Natural killer cell (primary cell): ENCODE data around the gene GABPA. TPM values are rescaled to one million over a fixed set of nuclear protein-coding genes. Genes with fewer than 3 reads are reported as not detected.
"Not testable (repeated sequence)": the region's sequence is repeated elsewhere in the genome, so short reads cannot be mapped to it uniquely, and the experiment has no call there.

ENCODE experiments used
- ATAC-seq, 3 donors: fragments of 150-1000 bp in 2 of 3; fragments of 200-7000 bp in 1 of 3; cut with Tn5 transposase; 1 replicate in 1 of 3; 2 replicates in 2 of 3; pipeline ENCODE4 v1.10.0; 2021; ENCODE audit warnings: mild to moderate bottlenecking in 2 of 3, moderate library complexity in 2 of 3
- DNase-seq, 2 donors: peaks; one replicate each; pipeline versions ENCODE4 v3.0.0 to v3.0.0-alpha.2; 2013 to 2021; ENCODE audit warnings: mixed read lengths in 1 of 2
- H3K27ac ChIP-seq: one replicate; pipeline ENCODE4 v1.5.1; 2013; ENCODE audit warnings: mild to moderate bottlenecking, low read length
- H3K27me3 ChIP-seq: one replicate; pipeline ENCODE4 v1.6.1; 2013; ENCODE audit warnings: low read length; ENCODE audit not compliant: control insufficient read depth, insufficient read depth
- H3K36me3 ChIP-seq: one replicate; pipeline ENCODE4 v1.6.1; 2013; ENCODE audit warnings: low read length; ENCODE audit not compliant: control insufficient read depth, insufficient read depth
- H3K4me1 ChIP-seq: one replicate; pipeline ENCODE4 v1.6.1; 2013; ENCODE audit warnings: low read length; ENCODE audit not compliant: control insufficient read depth, insufficient read depth
- H3K4me3 ChIP-seq: one replicate; pipeline ENCODE4 v1.5.1; 2013; ENCODE audit warnings: low read length
- H3K9me3 ChIP-seq: one replicate; pipeline ENCODE4 v1.6.1; 2013; ENCODE audit warnings: low read length; ENCODE audit not compliant: control insufficient read depth, insufficient read depth
- H3K27ac Mint-ChIP-seq, 2 donors: one replicate each; pipeline ENCODE4 v1.8.0; 2022; ENCODE audit warnings: mild to moderate bottlenecking in 2 of 2, mixed read lengths in 2 of 2, moderate library complexity in 1 of 2
- H3K27me3 Mint-ChIP-seq, 2 donors: one replicate each; pipeline ENCODE4 v1.8.0; 2022; ENCODE audit warnings: low read depth in 2 of 2, mixed read lengths in 2 of 2
- H3K36me3 Mint-ChIP-seq: one replicate; pipeline ENCODE4 v1.8.0; 2022; ENCODE audit warnings: mixed read lengths
- H3K4me1 Mint-ChIP-seq, 2 donors: one replicate each; pipeline ENCODE4 v1.8.0; 2022; ENCODE audit warnings: mixed read lengths in 2 of 2
- H3K4me3 Mint-ChIP-seq: one replicate; pipeline ENCODE4 v1.8.0; 2022; ENCODE audit warnings: mild to moderate bottlenecking, moderate library complexity, mixed read lengths
- H3K9me3 Mint-ChIP-seq, 2 donors: one replicate each; pipeline ENCODE4 v1.8.0; 2022; ENCODE audit warnings: mixed read lengths in 2 of 2
- WGBS: methylation state at CpG from one replicate; pipeline ENCODE4 v1.1.7; 2013; ENCODE audit warnings: missing lambda C conversion rate; ENCODE audit not compliant: insufficient coverage; 5-methylcytosine and 5-hydroxymethylcytosine counted together
- intact Hi-C: fragments of 100-400 bp; cut with micrococcal nuclease; formaldehyde crosslinking; loops from one replicate; pipeline ENCODE4 v1.14.2; 2022
- total RNA-seq, 4 donors: library from RNA; stranded (reverse); fragments of 120-200 nt in 1 of 4; gene quantifications; one replicate each; pipeline versions ENCODE4 v1.2.3 to v1.2.4, GENCODE V29; 2013 to 2022
- TF ChIP-seq, protein P1 (sequence below): fragments of 200-600 bp; IDR thresholded peaks from one replicate; pipeline ENCODE4 v1.8.0; 2022; ENCODE audit warnings: antibody characterized with exemption

Gene GABPA
- total RNA-seq, 3 donors from 2014 or later (not counting 1 experiment from before 2014, with no cell fraction given): 25.2 to 29.3 (median 27.7) TPM

DNA sequence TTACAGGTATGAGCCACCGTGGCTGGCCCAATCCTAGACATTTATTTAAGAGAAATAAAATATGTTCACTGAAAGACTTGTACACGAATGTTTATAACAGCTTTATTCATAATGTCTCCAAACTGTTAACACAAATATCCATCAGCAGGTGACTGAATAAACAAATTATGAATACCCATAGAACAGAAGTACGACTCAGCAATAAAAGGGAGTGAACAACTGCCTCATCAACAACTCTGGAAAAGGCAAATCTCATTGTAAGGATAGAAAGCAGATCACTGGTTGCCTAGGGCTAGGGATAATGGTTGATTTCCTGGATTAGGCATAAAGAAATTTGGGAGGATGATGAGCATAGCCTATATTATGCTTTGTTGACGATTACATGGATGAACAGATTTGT is 41.7 kb downstream of the GABPA start:
- H3K27ac Mint-ChIP-seq: no peak overlapping the region

GRCh38 chr21:25778126-25778875 is 43.5 kb downstream of the GABPA start:
- ATAC-seq, H3K27me3 ChIP-seq: not testable (repeated sequence)

More for the DNA sequence above, 41.7 kb downstream of the GABPA start:
- H3K4me1 ChIP-seq: no peaks in the 10 kb centered on the region
- Mint-ChIP-seq H3K4me1 (no peaks in the 10 kb centered on the region), H3K36me3 (no peaks in the 10 kb centered on the region), H3K9me3 (no peaks in the 10 kb centered on the region), H3K4me3 (no peak overlapping the region), H3K27me3 (no peaks in the 10 kb centered on the region)
- intact Hi-C loops: no loop called here
- WGBS: 92% methylated on average over 3 of the region's 4 CpGs
- no peak overlapping the region for H3K27ac ChIP-seq
- TF ChIP-seq, protein P1, sequence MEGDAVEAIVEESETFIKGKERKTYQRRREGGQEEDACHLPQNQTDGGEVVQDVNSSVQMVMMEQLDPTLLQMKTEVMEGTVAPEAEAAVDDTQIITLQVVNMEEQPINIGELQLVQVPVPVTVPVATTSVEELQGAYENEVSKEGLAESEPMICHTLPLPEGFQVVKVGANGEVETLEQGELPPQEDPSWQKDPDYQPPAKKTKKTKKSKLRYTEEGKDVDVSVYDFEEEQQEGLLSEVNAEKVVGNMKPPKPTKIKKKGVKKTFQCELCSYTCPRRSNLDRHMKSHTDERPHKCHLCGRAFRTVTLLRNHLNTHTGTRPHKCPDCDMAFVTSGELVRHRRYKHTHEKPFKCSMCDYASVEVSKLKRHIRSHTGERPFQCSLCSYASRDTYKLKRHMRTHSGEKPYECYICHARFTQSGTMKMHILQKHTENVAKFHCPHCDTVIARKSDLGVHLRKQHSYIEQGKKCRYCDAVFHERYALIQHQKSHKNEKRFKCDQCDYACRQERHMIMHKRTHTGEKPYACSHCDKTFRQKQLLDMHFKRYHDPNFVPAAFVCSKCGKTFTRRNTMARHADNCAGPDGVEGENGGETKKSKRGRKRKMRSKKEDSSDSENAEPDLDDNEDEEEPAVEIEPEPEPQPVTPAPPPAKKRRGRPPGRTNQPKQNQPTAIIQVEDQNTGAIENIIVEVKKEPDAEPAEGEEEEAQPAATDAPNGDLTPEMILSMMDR: no peak
- DNase-seq (no peak), ATAC-seq (no peak)
- no peaks in the 10 kb centered on the region for H3K9me3 ChIP-seq
- no peaks in the 10 kb centered on the region for H3K36me3 ChIP-seq
- H3K4me3 ChIP-seq: no peak overlapping the region
- no peaks in the 10 kb centered on the region for H3K27me3 ChIP-seq

GRCh38 chr21:25788677-25789076 is 53.9 kb downstream of the GABPA start:
- Mint-ChIP-seq H3K27me3 (peaks cover 9 to 16% of the 10 kb centered on the region in 2 donors), H3K27ac (no peak overlapping the region), H3K9me3 (no peaks in the 10 kb centered on the region), H3K36me3 (no peaks in the 10 kb centered on the region), H3K4me1 (peaks cover 11% of the 10 kb centered on the region in 2 donors), H3K4me3 (no peak overlapping the region)
- no peaks in the 10 kb centered on the region for H3K36me3 ChIP-seq
- no peak for DNase-seq
- H3K27me3 ChIP-seq: no peaks in the 10 kb centered on the region
- TF ChIP-seq, protein P1: no peak
- H3K4me3 ChIP-seq: no peak overlapping the region
- no peaks in the 10 kb centered on the region for H3K4me1 ChIP-seq
- 84% methylated on average over 6 of the region's 6 CpGs for WGBS
- intact Hi-C loops: no loop called here
- ATAC-seq: no peak
- no peak overlapping the region for H3K27ac ChIP-seq
- H3K9me3 ChIP-seq: no peaks in the 10 kb centered on the region

More at GRCh38 chr21:25778126-25778875, 43.5 kb downstream of the GABPA start:
- DNase-seq, H3K9me3 Mint-ChIP-seq, H3K36me3 Mint-ChIP-seq, H3K4me3 Mint-ChIP-seq, H3K27ac Mint-ChIP-seq, H3K27ac ChIP-seq, H3K4me3 ChIP-seq, H3K27me3 Mint-ChIP-seq, H3K36me3 ChIP-seq, H3K9me3 ChIP-seq, intact Hi-C loops, H3K4me1 Mint-ChIP-seq, H3K4me1 ChIP-seq: not testable (repeated sequence)
- 96% methylated on average over 52 of the region's 52 CpGs for WGBS

- Histone ChIP-seq H3K27me3 (no peaks in the 10 kb centered on the region), H3K36me3 (no peaks in the 10 kb centered on the region), H3K9me3 (no peaks in the 10 kb centered on the region), H3K4me1 (no peaks in the 10 kb centered on the region), H3K4me3 (no peak overlapping the region), H3K27ac (no peak overlapping the region)
- Mint-ChIP-seq H3K27ac (peak overlapping the region in 1 of 2 donors; percentile 4), H3K4me1 (peaks cover 11% of the 10 kb centered on the region in 2 donors), H3K9me3 (no peaks in the 10 kb centered on the region), H3K36me3 (no peaks in the 10 kb centered on the region), H3K27me3 (peaks cover 13 to 21% of the 10 kb centered on the region in 2 donors), H3K4me3 (peak overlapping the region; percentile 52)
- peak in 1 of 3 donors; percentile 38 for ATAC-seq
- TF ChIP-seq, protein P1: no peak
- DNase-seq: peak in 1 of 2 donors; percentile 38
- intact Hi-C loops: no loop called here
- 7% methylated on average over 6 of the region's 7 CpGs for WGBS
Observed at GRCh38 chr21:25790122-25790877, 55.5 kb downstream of the GABPA start.
